Measurements from ENCODE around the gene PATJ. TPM values are rescaled to one million over a fixed set of nuclear protein-coding genes. Genes with fewer than 3 reads are reported as not detected.
A peak's percentile ranks its signal among the peaks of the same experiment; 100 is the strongest.

The PATJ gene
- total RNA-seq, 1 donor from 2014 or later: 5.7 TPM

DNA sequence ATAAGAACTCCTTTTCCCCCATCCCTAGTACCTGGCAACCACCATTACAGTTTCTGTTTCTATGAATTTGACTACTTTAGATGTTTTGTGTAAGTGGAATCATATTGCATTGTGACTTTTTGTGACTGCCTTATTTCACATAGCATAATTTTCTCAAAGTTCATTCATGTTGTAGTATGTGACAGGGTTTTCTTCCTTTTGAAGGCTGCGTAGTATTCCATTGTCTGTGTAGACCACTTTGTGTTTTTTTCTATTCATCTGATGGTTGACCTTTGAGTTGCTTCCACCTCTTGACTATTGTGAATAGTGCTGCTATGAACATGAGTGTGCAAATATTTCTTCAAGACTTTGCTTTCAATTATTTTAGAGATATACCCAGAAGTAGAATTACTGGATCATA is 226.6 kb downstream of the PATJ start:
- Histone ChIP-seq H3K4me1 (ENCODE audit: control insufficient read depth in 3 of 3, insufficient read depth in 3 of 3, low read length in 3 of 3) (peaks cover 0 to under 1% (median under 1%) of the 10 kb centered on the region in 3 donors), H3K36me3 (ENCODE audit: control insufficient read depth in 3 of 3, insufficient read depth in 3 of 3, low read length in 3 of 3) (no peaks in the 10 kb centered on the region), H3K27me3 (ENCODE audit: control insufficient read depth in 3 of 3, insufficient read depth in 3 of 3, low read length in 3 of 3) (no peaks in the 10 kb centered on the region), H3K9ac (ENCODE audit: low read depth in 1 of 3, low read length in 3 of 3) (no peak overlapping the region), H3K9me3 (ENCODE audit: control insufficient read depth in 3 of 3, low read length in 3 of 3) (no peaks in the 10 kb centered on the region), H3K4me3 (ENCODE audit: low read length in 3 of 3) (no peak overlapping the region), H3K27ac (ENCODE audit: low read depth, low read length) (no peak overlapping the region)

- Histone ChIP-seq H3K9me3 (ENCODE audit: control insufficient read depth in 3 of 3, low read length in 3 of 3) (no peaks in the 10 kb centered on the region), H3K36me3 (ENCODE audit: control insufficient read depth in 3 of 3, insufficient read depth in 3 of 3, low read length in 3 of 3) (no peaks in the 10 kb centered on the region), H3K4me3 (ENCODE audit: low read length in 3 of 3) (peak overlapping the region in 1 of 3 donors; percentile 34), H3K9ac (ENCODE audit: low read depth in 1 of 3, low read length in 3 of 3) (peak overlapping the region in 1 of 3 donors; percentile 45), H3K27me3 (ENCODE audit: control insufficient read depth in 3 of 3, insufficient read depth in 3 of 3, low read length in 3 of 3) (no peaks in the 10 kb centered on the region), H3K27ac (ENCODE audit: low read depth, low read length) (peak overlapping the region; percentile 83), H3K4me1 (ENCODE audit: control insufficient read depth in 3 of 3, insufficient read depth in 3 of 3, low read length in 3 of 3) (peaks cover 0 to 20% (median 10%) of the 10 kb centered on the region in 3 donors)
Observed at GRCh38 chr1:61973100-61973837, 231.0 kb downstream of the PATJ start.

- Histone ChIP-seq H3K27me3 (ENCODE audit: control insufficient read depth in 3 of 3, insufficient read depth in 3 of 3, low read length in 3 of 3) (no peaks in the 10 kb centered on the region), H3K4me1 (ENCODE audit: control insufficient read depth in 3 of 3, insufficient read depth in 3 of 3, low read length in 3 of 3) (peaks cover 0 to 20% (median 10%) of the 10 kb centered on the region in 3 donors), H3K9ac (ENCODE audit: low read depth in 1 of 3, low read length in 3 of 3) (peak overlapping the region in 2 of 3 donors; percentile 0 to 16), H3K9me3 (ENCODE audit: control insufficient read depth in 3 of 3, low read length in 3 of 3) (no peaks in the 10 kb centered on the region), H3K4me3 (ENCODE audit: low read length in 3 of 3) (no peak overlapping the region), H3K36me3 (ENCODE audit: control insufficient read depth in 3 of 3, insufficient read depth in 3 of 3, low read length in 3 of 3) (no peaks in the 10 kb centered on the region), H3K27ac (ENCODE audit: low read depth, low read length) (peak overlapping the region; percentile 54)
Observed at GRCh38 chr1:61975638-61976037, 233.4 kb downstream of the PATJ start.

DNA sequence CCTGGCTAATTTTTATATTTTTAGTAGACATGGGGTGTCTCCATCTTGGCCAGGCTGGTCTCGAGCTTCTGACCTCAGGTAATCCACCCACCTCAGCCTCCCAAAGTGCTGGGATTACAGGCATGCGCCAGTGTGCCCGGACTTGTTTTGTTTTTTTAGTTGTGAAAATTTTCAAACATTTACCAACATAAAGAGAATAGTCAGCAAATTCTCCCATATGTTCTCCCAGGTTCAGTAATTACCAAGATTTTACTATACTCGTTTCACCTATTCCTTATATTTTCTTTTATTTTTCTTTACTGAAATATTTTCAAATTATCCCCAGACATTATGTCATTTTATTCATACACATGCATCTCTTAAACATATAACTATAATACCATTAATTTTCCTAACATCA is 234.3 kb downstream of the PATJ start:
- no peaks in the 10 kb centered on the region for H3K36me3 ChIP-seq (ENCODE audit: control insufficient read depth in 3 of 3, insufficient read depth in 3 of 3, low read length in 3 of 3)
- peaks cover 0 to 20% (median 10%) of the 10 kb centered on the region in 3 donors for H3K4me1 ChIP-seq (ENCODE audit: control insufficient read depth in 3 of 3, insufficient read depth in 3 of 3, low read length in 3 of 3)
- no peak overlapping the region for H3K4me3 ChIP-seq (ENCODE audit: low read length in 3 of 3)
- H3K27me3 ChIP-seq (ENCODE audit: control insufficient read depth in 3 of 3, insufficient read depth in 3 of 3, low read length in 3 of 3): no peaks in the 10 kb centered on the region
- no peak overlapping the region for H3K27ac ChIP-seq (ENCODE audit: low read depth, low read length)
- no peak overlapping the region for H3K9ac ChIP-seq (ENCODE audit: low read depth in 1 of 3, low read length in 3 of 3)
- H3K9me3 ChIP-seq (ENCODE audit: control insufficient read depth in 3 of 3, low read length in 3 of 3): no peaks in the 10 kb centered on the region

- Histone ChIP-seq H3K9me3 (ENCODE audit: control insufficient read depth in 3 of 3, low read length in 3 of 3) (no peaks in the 10 kb centered on the region), H3K36me3 (ENCODE audit: control insufficient read depth in 3 of 3, insufficient read depth in 3 of 3, low read length in 3 of 3) (no peaks in the 10 kb centered on the region), H3K27ac (ENCODE audit: low read depth, low read length) (no peak overlapping the region)
Observed at GRCh38 chr1:61978796-61979195, 236.5 kb downstream of the PATJ start.

GRCh38 chr1:61979729-61980128 is 237.4 kb downstream of the PATJ start:
- H3K4me1 ChIP-seq (ENCODE audit: control insufficient read depth in 3 of 3, insufficient read depth in 3 of 3, low read length in 3 of 3): peaks cover 0 to 16% (median 8%) of the 10 kb centered on the region in 3 donors
- H3K4me3 ChIP-seq (ENCODE audit: low read length in 3 of 3): no peak overlapping the region
- no peaks in the 10 kb centered on the region for H3K9me3 ChIP-seq (ENCODE audit: control insufficient read depth in 3 of 3, low read length in 3 of 3)

More at GRCh38 chr1:61978796-61979195, 236.5 kb downstream of the PATJ start:
- no peaks in the 10 kb centered on the region for H3K27me3 ChIP-seq (ENCODE audit: control insufficient read depth in 3 of 3, insufficient read depth in 3 of 3, low read length in 3 of 3)
- no peak overlapping the region for H3K9ac ChIP-seq (ENCODE audit: low read depth in 1 of 3, low read length in 3 of 3)
- H3K4me1 ChIP-seq (ENCODE audit: control insufficient read depth in 3 of 3, insufficient read depth in 3 of 3, low read length in 3 of 3): peaks cover 0 to 20% (median 10%) of the 10 kb centered on the region in 3 donors
- no peak overlapping the region for H3K4me3 ChIP-seq (ENCODE audit: low read length in 3 of 3)

DNA sequence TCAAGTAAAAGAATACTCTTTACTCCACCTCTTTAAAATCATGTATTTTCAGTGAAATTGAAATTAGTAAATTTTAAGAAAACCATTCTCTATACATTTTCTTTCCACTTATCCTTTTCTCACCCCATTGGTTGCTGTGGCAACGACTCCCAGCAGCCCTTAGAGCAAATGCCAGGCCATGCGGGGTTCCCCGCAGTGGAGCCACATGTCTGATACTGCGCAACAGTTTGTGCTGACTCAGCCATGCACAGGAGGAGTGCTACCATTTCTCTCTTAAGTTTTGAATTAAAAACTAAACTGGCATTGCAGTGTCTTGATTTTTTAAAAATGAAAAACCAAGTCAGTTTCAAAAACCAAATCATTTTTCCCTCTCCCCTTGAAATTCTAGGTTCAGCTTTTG is 238.3 kb downstream of the PATJ start:
- H3K36me3 ChIP-seq (ENCODE audit: control insufficient read depth in 3 of 3, insufficient read depth in 3 of 3, low read length in 3 of 3): no peaks in the 10 kb centered on the region
- H3K27ac ChIP-seq (ENCODE audit: low read depth, low read length): no peak overlapping the region
- no peaks in the 10 kb centered on the region for H3K27me3 ChIP-seq (ENCODE audit: control insufficient read depth in 3 of 3, insufficient read depth in 3 of 3, low read length in 3 of 3)
- H3K9me3 ChIP-seq (ENCODE audit: control insufficient read depth in 3 of 3, low read length in 3 of 3): no peaks in the 10 kb centered on the region
- H3K9ac ChIP-seq (ENCODE audit: low read depth in 1 of 3, low read length in 3 of 3): no peak overlapping the region
- no peak overlapping the region for H3K4me3 ChIP-seq (ENCODE audit: low read length in 3 of 3)
- peaks cover 0 to 8% (median 3%) of the 10 kb centered on the region in 3 donors for H3K4me1 ChIP-seq (ENCODE audit: control insufficient read depth in 3 of 3, insufficient read depth in 3 of 3, low read length in 3 of 3)

More at GRCh38 chr1:61979729-61980128, 237.4 kb downstream of the PATJ start:
- no peak overlapping the region for H3K9ac ChIP-seq (ENCODE audit: low read depth in 1 of 3, low read length in 3 of 3)
- no peaks in the 10 kb centered on the region for H3K36me3 ChIP-seq (ENCODE audit: control insufficient read depth in 3 of 3, insufficient read depth in 3 of 3, low read length in 3 of 3)
- no peaks in the 10 kb centered on the region for H3K27me3 ChIP-seq (ENCODE audit: control insufficient read depth in 3 of 3, insufficient read depth in 3 of 3, low read length in 3 of 3)
- no peak overlapping the region for H3K27ac ChIP-seq (ENCODE audit: low read depth, low read length)

GRCh38 chr1:61981870-61982660 is 239.8 kb downstream of the PATJ start:
- H3K27me3 ChIP-seq (ENCODE audit: control insufficient read depth in 3 of 3, insufficient read depth in 3 of 3, low read length in 3 of 3): no peaks in the 10 kb centered on the region
- no peak overlapping the region for H3K4me3 ChIP-seq (ENCODE audit: low read length in 3 of 3)
- H3K9me3 ChIP-seq (ENCODE audit: control insufficient read depth in 3 of 3, low read length in 3 of 3): no peaks in the 10 kb centered on the region
- no peak overlapping the region for H3K27ac ChIP-seq (ENCODE audit: low read depth, low read length)
- H3K4me1 ChIP-seq (ENCODE audit: control insufficient read depth in 3 of 3, insufficient read depth in 3 of 3, low read length in 3 of 3): no peaks in the 10 kb centered on the region
- H3K9ac ChIP-seq (ENCODE audit: low read depth in 1 of 3, low read length in 3 of 3): no peak overlapping the region
- no peaks in the 10 kb centered on the region for H3K36me3 ChIP-seq (ENCODE audit: control insufficient read depth in 3 of 3, insufficient read depth in 3 of 3, low read length in 3 of 3)

DNA sequence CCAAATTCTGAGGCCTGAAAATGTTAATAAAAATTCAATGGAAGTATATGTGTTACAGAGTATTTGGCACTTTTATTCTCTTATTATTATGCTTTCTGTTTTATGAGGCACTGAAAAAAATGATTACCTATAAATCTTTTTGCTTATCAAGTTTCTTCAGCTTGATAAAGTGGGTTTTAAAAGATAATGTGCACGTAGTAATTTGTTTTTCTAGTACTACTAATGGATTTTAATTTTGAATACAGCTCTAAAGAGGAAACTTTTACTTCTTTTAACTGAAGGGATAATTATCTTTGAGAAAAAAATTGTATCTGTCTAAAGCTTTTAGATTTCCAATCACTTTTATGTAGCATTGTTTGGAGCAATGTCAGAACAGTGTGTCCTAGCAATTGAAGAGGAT is 241.0 kb downstream of the PATJ start:
- Histone ChIP-seq H3K36me3 (ENCODE audit: control insufficient read depth in 3 of 3, insufficient read depth in 3 of 3, low read length in 3 of 3) (no peaks in the 10 kb centered on the region), H3K4me1 (ENCODE audit: control insufficient read depth in 3 of 3, insufficient read depth in 3 of 3, low read length in 3 of 3) (no peaks in the 10 kb centered on the region), H3K9me3 (ENCODE audit: control insufficient read depth in 3 of 3, low read length in 3 of 3) (no peaks in the 10 kb centered on the region), H3K27me3 (ENCODE audit: control insufficient read depth in 3 of 3, insufficient read depth in 3 of 3, low read length in 3 of 3) (no peaks in the 10 kb centered on the region), H3K27ac (ENCODE audit: low read depth, low read length) (no peak overlapping the region), H3K9ac (ENCODE audit: low read depth in 1 of 3, low read length in 3 of 3) (no peak overlapping the region), H3K4me3 (ENCODE audit: low read length in 3 of 3) (no peak overlapping the region)

DNA sequence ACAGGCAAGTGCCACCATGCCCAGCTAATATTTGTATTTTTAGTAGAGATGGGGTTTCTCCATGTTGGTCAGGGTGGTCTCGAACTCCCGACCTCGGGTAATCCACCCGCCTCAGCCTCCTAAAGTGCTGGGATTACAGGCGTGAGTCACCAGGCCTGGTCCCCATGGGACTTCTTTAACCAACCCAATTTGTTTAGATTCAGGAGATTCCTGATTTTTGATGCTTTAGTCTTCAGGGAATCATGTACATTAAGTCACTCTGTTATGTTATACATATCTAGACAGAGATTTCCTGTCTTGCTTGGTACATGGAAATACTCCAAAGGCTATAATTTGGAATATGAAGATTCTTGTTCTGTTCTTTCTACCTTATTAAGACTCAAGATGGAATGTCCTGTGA is 250.0 kb downstream of the PATJ start:
- Histone ChIP-seq H3K27me3 (ENCODE audit: control insufficient read depth in 3 of 3, insufficient read depth in 3 of 3, low read length in 3 of 3) (no peaks in the 10 kb centered on the region), H3K4me3 (ENCODE audit: low read length in 3 of 3) (no peak overlapping the region), H3K4me1 (ENCODE audit: control insufficient read depth in 3 of 3, insufficient read depth in 3 of 3, low read length in 3 of 3) (peaks cover 0 to 6% (median 0%) of the 10 kb centered on the region in 3 donors), H3K27ac (ENCODE audit: low read depth, low read length) (no peak overlapping the region), H3K36me3 (ENCODE audit: control insufficient read depth in 3 of 3, insufficient read depth in 3 of 3, low read length in 3 of 3) (peaks cover 0 to 3% (median 2%) of the 10 kb centered on the region in 3 donors), H3K9ac (ENCODE audit: low read depth in 1 of 3, low read length in 3 of 3) (no peak overlapping the region), H3K9me3 (ENCODE audit: control insufficient read depth in 3 of 3, low read length in 3 of 3) (no peaks in the 10 kb centered on the region)

Measured in skeletal muscle tissue (tissue), 4 donors.